KOPT-K1 (cell line): ENCODE measurements around the gene MSANTD1.

Experiments
- H3K27ac ChIP-seq: fragments of 200-600 bp; sonication (generic); 2 replicates; pipeline ENCODE4 v1.5.1; 2016; ENCODE audit warnings: antibody characterized with exemption, mild to moderate bottlenecking, low read depth, low read length; ENCODE audit not compliant: poor library complexity, severe bottlenecking
- H3K36me3 ChIP-seq: fragments of 200-600 bp; sonication (generic); 2 replicates; pipeline ENCODE4 v1.5.1; 2017; ENCODE audit warnings: antibody characterized with exemption, mild to moderate bottlenecking, low read length, moderate library complexity; ENCODE audit not compliant: insufficient read depth
- H3K9me3 ChIP-seq: fragments of 200-600 bp; sonication (generic); 2 replicates; pipeline ENCODE4 v1.5.1; 2017; ENCODE audit warnings: antibody characterized with exemption, low read length, mild to moderate bottlenecking; ENCODE audit not compliant: insufficient read depth, poor library complexity, severe bottlenecking

Gene MSANTD1

GRCh38 chr4:3211866-3212265, 37.1 kb upstream of the MSANTD1 start:
- Histone ChIP-seq H3K36me3 (peaks cover 93% of the 10 kb centered on the region), H3K27ac (no peak overlapping the region), H3K9me3 (no peaks in the 10 kb centered on the region)

- no peaks in the 10 kb centered on the region for H3K9me3 ChIP-seq
- H3K36me3 ChIP-seq: peaks cover 93% of the 10 kb centered on the region
- H3K27ac ChIP-seq: no peak overlapping the region
These were observed 36.4 kb upstream of the MSANTD1 start for GRCh38 chr4:3212391-3213105.

GRCh38 chr4:3213106-3213425, 35.9 kb upstream of the MSANTD1 start:
- H3K27ac ChIP-seq: no peak overlapping the region
- H3K9me3 ChIP-seq: no peaks in the 10 kb centered on the region
- H3K36me3 ChIP-seq: peaks cover 93% of the 10 kb centered on the region

GRCh38 chr4:3213661-3214250, 35.2 kb upstream of the MSANTD1 start:
- H3K36me3 ChIP-seq: peaks cover 94% of the 10 kb centered on the region
- H3K27ac ChIP-seq: no peak overlapping the region
- H3K9me3 ChIP-seq: no peaks in the 10 kb centered on the region

- Histone ChIP-seq H3K27ac (no peak overlapping the region), H3K36me3 (peaks cover 94% of the 10 kb centered on the region), H3K9me3 (no peaks in the 10 kb centered on the region)
These were observed 33.7 kb upstream of the MSANTD1 start for GRCh38 chr4:3215256-3215655.

GRCh38 chr4:3215733-3216132, 33.2 kb upstream of the MSANTD1 start:
- Histone ChIP-seq H3K9me3 (no peaks in the 10 kb centered on the region), H3K36me3 (peaks cover 95% of the 10 kb centered on the region), H3K27ac (no peak overlapping the region)

- Histone ChIP-seq H3K36me3 (peaks cover 97% of the 10 kb centered on the region), H3K9me3 (no peaks in the 10 kb centered on the region), H3K27ac (no peak overlapping the region)
These were observed 31.7 kb upstream of the MSANTD1 start for GRCh38 chr4:3217266-3217665.

GRCh38 chr4:3217771-3218170, 31.2 kb upstream of the MSANTD1 start:
- Histone ChIP-seq H3K27ac (no peak overlapping the region), H3K36me3 (peaks cover 97% of the 10 kb centered on the region)

GRCh38 chr4:3218824-3219760, 29.9 kb upstream of the MSANTD1 start:
- Histone ChIP-seq H3K27ac (no peak overlapping the region), H3K9me3 (no peaks in the 10 kb centered on the region), H3K36me3 (peaks cover 97% of the 10 kb centered on the region)

More at GRCh38 chr4:3217771-3218170, 31.2 kb upstream of the MSANTD1 start:
- no peaks in the 10 kb centered on the region for H3K9me3 ChIP-seq

- no peaks in the 10 kb centered on the region for H3K9me3 ChIP-seq
- peaks cover 97% of the 10 kb centered on the region for H3K36me3 ChIP-seq
- no peak overlapping the region for H3K27ac ChIP-seq
These were observed 29.0 kb upstream of the MSANTD1 start for GRCh38 chr4:3219761-3220475.

- Histone ChIP-seq H3K27ac (no peak overlapping the region), H3K9me3 (no peaks in the 10 kb centered on the region), H3K36me3 (peaks cover 97% of the 10 kb centered on the region)
These were observed 28.3 kb upstream of the MSANTD1 start for GRCh38 chr4:3220476-3221183.

- no peaks in the 10 kb centered on the region for H3K9me3 ChIP-seq
- H3K36me3 ChIP-seq: peaks cover 92% of the 10 kb centered on the region
These were observed 27.8 kb upstream of the MSANTD1 start for GRCh38 chr4:3221184-3221494.

GRCh38 chr4:3221996-3222395, 27.0 kb upstream of the MSANTD1 start:
- H3K27ac ChIP-seq: no peak overlapping the region
- H3K9me3 ChIP-seq: no peaks in the 10 kb centered on the region
- H3K36me3 ChIP-seq: peaks cover 91% of the 10 kb centered on the region

More at GRCh38 chr4:3221184-3221494, 27.8 kb upstream of the MSANTD1 start:
- H3K27ac ChIP-seq: no peak overlapping the region

- no peak overlapping the region for H3K27ac ChIP-seq
- no peaks in the 10 kb centered on the region for H3K9me3 ChIP-seq
- peaks cover 85% of the 10 kb centered on the region for H3K36me3 ChIP-seq
These were observed 25.6 kb upstream of the MSANTD1 start for GRCh38 chr4:3223346-3223745.
